GM23338 (cell line): ENCODE results near the gene SMYD3. TPM values are rescaled to one million over a fixed set of nuclear protein-coding genes. Genes with fewer than 3 reads are reported as not detected.
"Not testable (repeated sequence)": the region's sequence is repeated elsewhere in the genome, so short reads cannot be mapped to it uniquely, and the experiment has no call there.

Experiments used
- ATAC-seq: fragments of 200-7000 bp; cut with Tn5 transposase; 3 replicates; pipeline ENCODE4 v1.9.1; 2020
- DNase-seq: peaks from one replicate; pipeline ENCODE4 v3.0.0-alpha.2; 2015; ENCODE audit warnings: low spot score
- H2AFZ ChIP-seq: fragments of 200-600 bp; sonication (generic); 2 replicates; pipeline ENCODE4 v1.8.0; 2016; ENCODE audit warnings: antibody characterized with exemption, mild to moderate bottlenecking, moderate library complexity
- H3F3A ChIP-seq: fragments of 200-600 bp; sonication (generic); replicated peaks from 2 replicates; pipeline ENCODE4 v1.8.0; 2017; ENCODE audit warnings: antibody characterized with exemption, mixed run types, low read depth
- H3K27ac ChIP-seq: fragments of 200-600 bp; sonication (generic); 2 replicates; pipeline ENCODE4 v1.6.1; 2016; ENCODE audit warnings: low read depth
- H3K27me3 ChIP-seq: fragments of 200-600 bp; sonication (generic); 2 replicates; pipeline ENCODE4 v1.8.0; 2016; ENCODE audit warnings: mild to moderate bottlenecking, mixed run types, moderate library complexity; ENCODE audit not compliant: insufficient read depth
- H3K36me3 ChIP-seq: fragments of 200-600 bp; sonication (generic); 2 replicates; pipeline ENCODE4 v1.8.0; 2016; ENCODE audit warnings: mild to moderate bottlenecking; ENCODE audit not compliant: insufficient read depth
- H3K4me1 ChIP-seq: fragments of 200-600 bp; sonication (generic); 2 replicates; pipeline ENCODE4 v1.8.0; 2016; ENCODE audit warnings: mild to moderate bottlenecking, moderate library complexity; ENCODE audit not compliant: insufficient read depth
- H3K4me2 ChIP-seq: fragments of 200-600 bp; sonication (generic); 2 replicates; pipeline ENCODE4 v1.7.1; 2017; ENCODE audit warnings: mixed run types
- H3K4me3 ChIP-seq: fragments of 200-600 bp; sonication (generic); 2 replicates; pipeline ENCODE4 v1.6.1; 2016; ENCODE audit warnings: mixed run types
- H3K79me2 ChIP-seq: fragments of 200-600 bp; sonication (generic); replicated peaks from 2 replicates; pipeline ENCODE4 v1.8.0; 2017; ENCODE audit warnings: mild to moderate bottlenecking; ENCODE audit not compliant: insufficient read depth
- H3K9me2 ChIP-seq: fragments of 200-600 bp; sonication (generic); 2 replicates; pipeline ENCODE4 v1.8.0; 2017; ENCODE audit not compliant: insufficient read depth
- H4K20me1 ChIP-seq: fragments of 200-600 bp; sonication (generic); replicated peaks from 2 replicates; pipeline ENCODE4 v1.8.0; 2017; ENCODE audit warnings: mild to moderate bottlenecking; ENCODE audit not compliant: insufficient read depth
- H3K27ac Mint-ChIP-seq: 2 replicates; pipeline ENCODE4 v1.8.0; 2020; ENCODE audit warnings: inconsistent platforms, mild to moderate bottlenecking, moderate library complexity, mixed read lengths
- H3K27me3 Mint-ChIP-seq: 3 replicates; pipeline ENCODE4 v1.8.0; 2022; ENCODE audit warnings: low read depth, mild to moderate bottlenecking, moderate library complexity, mixed read lengths, inconsistent platforms; ENCODE audit not compliant: insufficient read depth, poor library complexity
- H3K36me3 Mint-ChIP-seq: 3 replicates; pipeline ENCODE4 v1.8.0; 2021; ENCODE audit warnings: low read depth, mild to moderate bottlenecking, inconsistent platforms, moderate library complexity, mixed read lengths
- H3K4me1 Mint-ChIP-seq: 3 replicates; pipeline ENCODE4 v1.8.0; 2020; ENCODE audit warnings: mild to moderate bottlenecking, inconsistent platforms, mixed read lengths
- H3K4me3 Mint-ChIP-seq: 3 replicates; pipeline ENCODE4 v1.8.0; 2021; ENCODE audit warnings: moderate library complexity, mild to moderate bottlenecking, inconsistent platforms, mixed read lengths
- H3K9me3 Mint-ChIP-seq: 3 replicates; pipeline ENCODE4 v1.8.0; 2020; ENCODE audit warnings: moderate library complexity, mild to moderate bottlenecking, inconsistent platforms, mixed read lengths
- ETS1 ChIP-seq: IDR thresholded peaks from 2 replicates; pipeline ENCODE4 v1.6.1; 2016; ENCODE audit warnings: antibody characterized with exemption
- ZNF114 ChIP-seq: fragments of 250-450 bp; sonication (Bioruptor Pico); IDR thresholded peaks from 2 replicates; pipeline ENCODE4 v1.5.0; 2020; ENCODE audit warnings: mild to moderate bottlenecking, moderate library complexity
- ZNF462 ChIP-seq: fragments of 250-450 bp; sonication (Bioruptor Pico); IDR thresholded peaks from 2 replicates; pipeline ENCODE4 v1.5.0; 2020; ENCODE audit warnings: mild to moderate bottlenecking, moderate library complexity
- polyA plus RNA-seq: library from polyadenylated mRNA; unstranded; fragments of >200 nt; fragmentation: Nextera tagmentation; extraction: Ambion mirVana; gene quantifications from 2 replicates; pipeline ENCODE4 v1.2.1, GENCODE V29; 2016
- total RNA-seq: library from RNA; depleted of rRNA; stranded (reverse); fragments of >200 nt; shearing (Covaris generic); gene quantifications from 2 replicates; pipeline ENCODE4 v1.2.3, GENCODE V29; 2014

The SMYD3 gene
- total and polyA plus RNA-seq, 2 experiments from 2014 or later = 31.8 to 34.4 TPM

GRCh38 chr1:246072456-246072955, 434.6 kb downstream of the SMYD3 start (continued):
- TF ChIP-seq ZNF462 (CRISPR knock-in tag) (no peak), ETS1 (no peak), ZNF114 (CRISPR knock-in tag) (no peak)

GRCh38 chr1:246071981-246072380, 435.1 kb downstream of the SMYD3 start:
- H2AFZ ChIP-seq, H3K36me3 ChIP-seq, H3K4me3 ChIP-seq, ATAC-seq, H3K9me2 ChIP-seq, H3K27me3 ChIP-seq, H3K27me3 Mint-ChIP-seq, H3K27ac ChIP-seq, H3K4me3 Mint-ChIP-seq, H3K9me3 Mint-ChIP-seq, H3F3A ChIP-seq, H3K27ac Mint-ChIP-seq, H3K4me2 ChIP-seq, H3K36me3 Mint-ChIP-seq, H3K79me2 ChIP-seq, H4K20me1 ChIP-seq, DNase-seq: not testable (repeated sequence)
- peaks cover 63% of the 10 kb centered on the region for H3K4me1 Mint-ChIP-seq
- H3K4me1 ChIP-seq = peaks cover 18% of the 10 kb centered on the region

- not testable (repeated sequence) for H3K36me3 ChIP-seq, H3F3A ChIP-seq, H3K9me3 Mint-ChIP-seq, ATAC-seq, H3K4me2 ChIP-seq, H3K27me3 ChIP-seq, H2AFZ ChIP-seq, H4K20me1 ChIP-seq, H3K9me2 ChIP-seq, H3K4me3 ChIP-seq, H3K27me3 Mint-ChIP-seq, H3K36me3 Mint-ChIP-seq, H3K27ac ChIP-seq, H3K79me2 ChIP-seq
- H3K4me1 ChIP-seq = peaks cover 21% of the 10 kb centered on the region
- H3K4me3 Mint-ChIP-seq = peak overlapping the region; percentile 15; the same call in 1 of the 3 replicates
- peaks cover 63% of the 10 kb centered on the region for H3K4me1 Mint-ChIP-seq
- H3K27ac Mint-ChIP-seq = peak overlapping the region; percentile 73
- DNase-seq = peak; percentile 16
Measured at GRCh38 chr1:246071561-246071960, 435.5 kb downstream of the SMYD3 start.
